KOPT-K1 (cell line): ENCODE measurements around the gene MLN.

Source experiments
- H3K27ac ChIP-seq: fragments of 200-600 bp; sonication (generic); 2 replicates; pipeline ENCODE4 v1.5.1; 2016; ENCODE audit warnings: antibody characterized with exemption, mild to moderate bottlenecking, low read depth, low read length; ENCODE audit not compliant: poor library complexity, severe bottlenecking
- H3K36me3 ChIP-seq: fragments of 200-600 bp; sonication (generic); 2 replicates; pipeline ENCODE4 v1.5.1; 2017; ENCODE audit warnings: antibody characterized with exemption, mild to moderate bottlenecking, low read length, moderate library complexity; ENCODE audit not compliant: insufficient read depth
- H3K9me3 ChIP-seq: fragments of 200-600 bp; sonication (generic); 2 replicates; pipeline ENCODE4 v1.5.1; 2017; ENCODE audit warnings: antibody characterized with exemption, low read length, mild to moderate bottlenecking; ENCODE audit not compliant: insufficient read depth, poor library complexity, severe bottlenecking

Gene MLN, protein sequence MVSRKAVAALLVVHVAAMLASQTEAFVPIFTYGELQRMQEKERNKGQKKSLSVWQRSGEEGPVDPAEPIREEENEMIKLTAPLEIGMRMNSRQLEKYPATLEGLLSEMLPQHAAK

DNA sequence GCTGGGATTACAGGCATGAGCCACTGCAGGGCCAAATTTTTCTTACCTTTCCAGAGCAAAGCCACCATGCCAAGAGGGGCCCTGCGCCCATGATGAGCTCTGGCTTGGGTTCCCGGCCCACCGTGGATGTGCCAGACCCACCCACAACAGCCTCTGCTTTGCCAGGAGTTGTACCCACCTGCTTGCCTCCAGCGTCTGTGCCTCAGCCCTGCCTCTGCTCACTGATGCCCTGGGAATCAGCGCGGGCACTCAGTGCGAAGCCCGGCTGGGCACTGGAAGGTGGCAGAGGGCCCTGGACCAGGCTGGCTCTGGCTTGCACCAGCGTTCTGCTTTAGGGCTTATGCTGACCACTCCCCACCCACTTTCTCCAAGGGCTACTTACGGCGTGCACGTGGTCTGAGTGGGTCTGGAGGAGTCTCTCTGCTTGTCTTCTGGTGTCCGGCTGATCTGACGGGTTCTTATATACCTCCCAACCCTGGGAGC is at the start of gene MLN:
TSS of gene MLN (minus strand) at position 433 of the 483 bp plus-strand sequence. CDS start 2,840 bp downstream, outside the sequence.
- H3K27ac ChIP-seq = no peak within 1 kb of the TSS

DNA sequence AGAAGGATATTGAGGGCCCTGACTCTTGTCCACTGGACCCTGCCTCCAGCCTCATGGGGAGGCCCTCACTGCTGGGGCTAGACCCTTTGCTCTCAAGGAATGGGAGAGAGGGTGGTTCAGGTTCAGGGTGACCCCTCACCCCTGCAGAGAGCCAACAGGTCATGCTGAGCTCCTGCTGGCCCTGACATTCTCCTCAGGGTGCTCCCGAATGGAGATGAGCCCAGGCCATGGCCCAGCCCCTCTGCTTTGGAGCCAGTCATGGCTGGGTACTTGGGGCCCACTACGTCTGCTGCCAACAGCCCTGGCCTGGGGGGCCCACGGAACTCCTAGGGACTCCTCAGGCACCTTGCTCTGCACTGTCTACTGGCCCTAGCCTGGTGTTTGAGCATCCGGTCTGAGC is 49.2 kb upstream of the MLN start:
- no peaks in the 10 kb centered on the region for H3K36me3 ChIP-seq
- H3K9me3 ChIP-seq = no peaks in the 10 kb centered on the region
- no peak overlapping the region for H3K27ac ChIP-seq

More for the DNA sequence above, at the start of gene MLN:
- Histone ChIP-seq H3K9me3 (no peaks in the 10 kb centered on the region), H3K36me3 (no peaks in the 10 kb centered on the region)

GRCh38 chr6:33851959-33852358 is 48.2 kb upstream of the MLN start:
- Histone ChIP-seq H3K36me3 (no peaks in the 10 kb centered on the region), H3K27ac (no peak overlapping the region), H3K9me3 (no peaks in the 10 kb centered on the region)

GRCh38 chr6:33850869-33851541 is 47.2 kb upstream of the MLN start:
- H3K27ac ChIP-seq = no peak overlapping the region
- H3K36me3 ChIP-seq = no peaks in the 10 kb centered on the region
- H3K9me3 ChIP-seq = no peaks in the 10 kb centered on the region

DNA sequence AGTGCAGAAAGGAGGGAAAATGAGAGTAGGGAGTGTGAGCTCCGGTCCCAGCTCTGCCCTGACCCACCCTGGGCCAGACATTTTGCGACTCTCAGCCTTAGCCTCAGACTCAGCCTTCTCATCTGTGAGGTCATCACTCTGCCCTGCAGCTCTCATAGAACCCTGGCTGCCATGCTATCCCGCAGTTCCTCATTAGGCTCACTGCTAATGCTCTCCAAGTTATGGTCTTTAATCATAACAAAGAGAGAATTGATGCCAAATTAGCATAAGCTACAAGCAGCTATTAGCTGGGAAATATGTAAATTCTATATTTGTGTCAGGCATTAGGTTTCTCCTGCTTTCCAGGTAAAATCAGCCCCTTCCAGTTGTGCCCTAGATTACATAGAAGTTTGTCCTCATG is 46.5 kb upstream of the MLN start:
- no peak overlapping the region for H3K27ac ChIP-seq
- H3K9me3 ChIP-seq = no peaks in the 10 kb centered on the region
- H3K36me3 ChIP-seq = no peaks in the 10 kb centered on the region

GRCh38 chr6:33849500-33850075 is 45.8 kb upstream of the MLN start:
- H3K9me3 ChIP-seq = no peaks in the 10 kb centered on the region

GRCh38 chr6:33848484-33848883 is 44.7 kb upstream of the MLN start:
- Histone ChIP-seq H3K9me3 (no peaks in the 10 kb centered on the region), H3K36me3 (no peaks in the 10 kb centered on the region), H3K27ac (no peak overlapping the region)

More at GRCh38 chr6:33849500-33850075, 45.8 kb upstream of the MLN start:
- Histone ChIP-seq H3K27ac (no peak overlapping the region), H3K36me3 (no peaks in the 10 kb centered on the region)

- Histone ChIP-seq H3K9me3 (no peaks in the 10 kb centered on the region), H3K36me3 (no peaks in the 10 kb centered on the region), H3K27ac (no peak overlapping the region)
Measured at GRCh38 chr6:33847867-33848266, 44.1 kb upstream of the MLN start.

GRCh38 chr6:33847078-33847477 is 43.3 kb upstream of the MLN start:
- no peaks in the 10 kb centered on the region for H3K9me3 ChIP-seq
- no peaks in the 10 kb centered on the region for H3K36me3 ChIP-seq
- no peak overlapping the region for H3K27ac ChIP-seq

DNA sequence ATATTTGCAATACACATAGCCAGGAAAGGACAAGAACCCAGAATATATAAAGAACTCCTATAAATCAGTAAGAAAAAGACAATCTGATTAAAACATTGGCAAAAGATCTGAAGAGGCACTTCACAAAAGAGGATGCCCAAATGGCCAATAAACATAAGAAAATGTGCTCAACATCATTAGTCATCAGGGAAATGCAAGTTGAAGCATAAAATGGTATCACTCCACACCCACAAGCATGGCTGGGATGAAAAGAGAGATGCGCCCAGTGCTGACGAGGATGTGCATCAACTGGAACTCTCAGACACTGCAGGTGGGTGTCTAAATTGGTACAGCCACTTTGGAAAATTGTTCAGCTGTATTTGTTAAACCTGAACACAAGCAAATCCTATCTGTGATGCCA is 42.4 kb upstream of the MLN start:
- H3K27ac ChIP-seq = no peak overlapping the region
- no peaks in the 10 kb centered on the region for H3K9me3 ChIP-seq
- no peaks in the 10 kb centered on the region for H3K36me3 ChIP-seq

- Histone ChIP-seq H3K36me3 (no peaks in the 10 kb centered on the region), H3K27ac (no peak overlapping the region), H3K9me3 (no peaks in the 10 kb centered on the region)
Measured at GRCh38 chr6:33845031-33845745, 41.4 kb upstream of the MLN start.

- H3K36me3 ChIP-seq = no peaks in the 10 kb centered on the region
- H3K9me3 ChIP-seq = no peaks in the 10 kb centered on the region
- no peak overlapping the region for H3K27ac ChIP-seq
Measured at GRCh38 chr6:33843131-33844121, 39.6 kb upstream of the MLN start.

- Histone ChIP-seq H3K36me3 (no peaks in the 10 kb centered on the region), H3K9me3 (no peaks in the 10 kb centered on the region), H3K27ac (no peak overlapping the region)
Measured at GRCh38 chr6:33841868-33842267, 38.1 kb upstream of the MLN start.

DNA sequence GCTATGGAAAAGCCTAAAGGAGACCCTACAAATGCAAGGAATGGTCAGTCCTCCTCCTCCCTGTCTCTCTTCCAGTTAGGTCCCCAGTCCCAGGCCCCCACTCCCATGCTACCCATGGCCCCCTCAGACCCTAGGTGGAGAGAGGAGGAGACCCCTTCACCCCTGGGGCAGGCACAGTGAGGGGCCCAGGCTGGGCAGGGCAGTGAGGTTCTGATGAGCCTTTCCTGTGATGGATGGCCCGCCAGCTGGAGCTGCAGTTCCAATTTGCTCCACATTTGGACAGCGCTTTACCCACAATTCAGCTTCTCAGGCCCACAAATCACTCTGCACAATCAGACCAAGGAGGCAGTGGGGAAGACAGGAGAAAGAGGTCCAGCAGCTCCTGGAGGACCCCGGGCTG is 37.3 kb upstream of the MLN start:
- Histone ChIP-seq H3K9me3 (no peaks in the 10 kb centered on the region), H3K36me3 (no peaks in the 10 kb centered on the region), H3K27ac (no peak overlapping the region)
